ENCODE measurements around the gene FAM228A.

DNA sequence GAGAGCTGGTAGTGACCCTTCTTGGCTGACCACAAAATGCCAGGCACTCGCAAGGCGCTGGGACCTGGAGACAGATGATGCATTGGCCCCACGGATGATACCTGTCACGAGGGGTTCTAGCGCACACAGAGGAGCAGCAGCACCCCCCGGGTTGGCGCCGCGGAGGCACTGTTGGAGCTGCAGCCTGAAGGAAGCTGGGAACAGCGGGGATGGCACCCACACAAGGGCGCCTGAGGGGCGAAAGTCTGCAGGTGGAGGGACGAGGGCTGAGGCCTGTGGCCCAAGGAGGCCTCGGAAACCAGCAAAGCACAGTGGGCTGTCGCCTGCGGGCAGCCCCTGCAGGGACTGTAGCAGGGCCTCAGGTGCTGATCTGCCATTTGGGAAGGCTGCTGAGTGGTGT is 33.6 kb downstream of the FAM228A start:
- no peak for TF ChIP-seq ZBTB7A (IDR thresholded peaks at IDR 0.05; ENCODE audit: low read depth)
- no peak for TF ChIP-seq EGR1 (IDR thresholded peaks at IDR 0.05)
- TF ChIP-seq, protein P1, sequence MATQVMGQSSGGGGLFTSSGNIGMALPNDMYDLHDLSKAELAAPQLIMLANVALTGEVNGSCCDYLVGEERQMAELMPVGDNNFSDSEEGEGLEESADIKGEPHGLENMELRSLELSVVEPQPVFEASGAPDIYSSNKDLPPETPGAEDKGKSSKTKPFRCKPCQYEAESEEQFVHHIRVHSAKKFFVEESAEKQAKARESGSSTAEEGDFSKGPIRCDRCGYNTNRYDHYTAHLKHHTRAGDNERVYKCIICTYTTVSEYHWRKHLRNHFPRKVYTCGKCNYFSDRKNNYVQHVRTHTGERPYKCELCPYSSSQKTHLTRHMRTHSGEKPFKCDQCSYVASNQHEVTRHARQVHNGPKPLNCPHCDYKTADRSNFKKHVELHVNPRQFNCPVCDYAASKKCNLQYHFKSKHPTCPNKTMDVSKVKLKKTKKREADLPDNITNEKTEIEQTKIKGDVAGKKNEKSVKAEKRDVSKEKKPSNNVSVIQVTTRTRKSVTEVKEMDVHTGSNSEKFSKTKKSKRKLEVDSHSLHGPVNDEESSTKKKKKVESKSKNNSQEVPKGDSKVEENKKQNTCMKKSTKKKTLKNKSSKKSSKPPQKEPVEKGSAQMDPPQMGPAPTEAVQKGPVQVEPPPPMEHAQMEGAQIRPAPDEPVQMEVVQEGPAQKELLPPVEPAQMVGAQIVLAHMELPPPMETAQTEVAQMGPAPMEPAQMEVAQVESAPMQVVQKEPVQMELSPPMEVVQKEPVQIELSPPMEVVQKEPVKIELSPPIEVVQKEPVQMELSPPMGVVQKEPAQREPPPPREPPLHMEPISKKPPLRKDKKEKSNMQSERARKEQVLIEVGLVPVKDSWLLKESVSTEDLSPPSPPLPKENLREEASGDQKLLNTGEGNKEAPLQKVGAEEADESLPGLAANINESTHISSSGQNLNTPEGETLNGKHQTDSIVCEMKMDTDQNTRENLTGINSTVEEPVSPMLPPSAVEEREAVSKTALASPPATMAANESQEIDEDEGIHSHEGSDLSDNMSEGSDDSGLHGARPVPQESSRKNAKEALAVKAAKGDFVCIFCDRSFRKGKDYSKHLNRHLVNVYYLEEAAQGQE (IDR thresholded peaks at IDR 0.05; ENCODE audit: low read depth) = no peak
- TF ChIP-seq EP300 (IDR thresholded peaks at IDR 0.05; ENCODE audit: borderline replicate concordance) = no peak

Measured in Ishikawa (cell line).